H9 (cell line): ENCODE results near the gene SRBD1. TPM values are rescaled to one million over a fixed set of nuclear protein-coding genes. Genes with fewer than 3 reads are reported as not detected.

ENCODE experiments used
- DNase-seq: peaks from one replicate; pipeline ENCODE4 v3.0.0-alpha.2; 2017
- H2AFZ ChIP-seq: one replicate; pipeline ENCODE4 v1.6.1; 2013; ENCODE audit warnings: mild to moderate bottlenecking, low read length, control low read depth, moderate library complexity
- H2AK5ac ChIP-seq: 2 replicates; pipeline ENCODE4 v1.6.1; 2013; ENCODE audit warnings: low read length, control low read depth, mixed read lengths; ENCODE audit not compliant: insufficient read length
- H2BK120ac ChIP-seq: one replicate; pipeline ENCODE4 v1.6.1; 2013; ENCODE audit warnings: low read depth, mild to moderate bottlenecking, low read length, control low read depth, inconsistent platforms; ENCODE audit not compliant: poor library complexity, severe bottlenecking
- H2BK12ac ChIP-seq: 2 replicates; pipeline ENCODE4 v1.6.1; 2013; ENCODE audit warnings: low read length, control low read depth, mixed read lengths, low read depth; ENCODE audit not compliant: insufficient read length
- H2BK15ac ChIP-seq: 2 replicates; pipeline ENCODE4 v1.6.1; 2013; ENCODE audit warnings: low read depth, low read length, control low read depth
- H2BK20ac ChIP-seq: one replicate; pipeline ENCODE4 v1.6.1; 2013; ENCODE audit warnings: low read depth, mild to moderate bottlenecking, low read length, control low read depth, inconsistent platforms; ENCODE audit not compliant: poor library complexity, severe bottlenecking
- H2BK5ac ChIP-seq: 2 replicates; pipeline ENCODE4 v1.6.1; 2013; ENCODE audit warnings: low read length, control low read depth, mixed read lengths; ENCODE audit not compliant: insufficient read length
- H3K14ac ChIP-seq: 2 replicates; pipeline ENCODE4 v1.6.1; 2013; ENCODE audit warnings: low read length, control low read depth; ENCODE audit not compliant: insufficient read depth
- H3K18ac ChIP-seq: 2 replicates; pipeline ENCODE4 v1.6.1; 2013; ENCODE audit warnings: low read depth, mild to moderate bottlenecking, mixed read lengths, low read length, control low read depth; ENCODE audit not compliant: insufficient read length
- H3K23ac ChIP-seq: 2 replicates; pipeline ENCODE4 v1.6.1; 2013; ENCODE audit warnings: low read length, control low read depth, mixed read lengths, low read depth; ENCODE audit not compliant: insufficient read length
- H3K23me2 ChIP-seq: 2 replicates; pipeline ENCODE4 v1.6.1; 2013; ENCODE audit warnings: low read depth, mild to moderate bottlenecking, mixed read lengths, low read length, control low read depth; ENCODE audit not compliant: insufficient read length, poor library complexity, severe bottlenecking
- H3K27ac ChIP-seq: 2 replicates; pipeline ENCODE4 v1.5.1; 2013; ENCODE audit warnings: low read length, control low read depth, mixed read lengths, low read depth; ENCODE audit not compliant: insufficient read length
- H3K27me3 ChIP-seq: 2 replicates; pipeline ENCODE4 v1.6.1; 2013; ENCODE audit warnings: low read length, control low read depth, inconsistent platforms; ENCODE audit not compliant: insufficient read depth
- H3K4ac ChIP-seq: 2 replicates; pipeline ENCODE4 v1.6.1; 2013; ENCODE audit warnings: low read depth, mild to moderate bottlenecking, control low read depth, inconsistent platforms, low read length, moderate library complexity
- H3K4me1 ChIP-seq: 2 replicates; pipeline ENCODE4 v1.6.1; 2013; ENCODE audit warnings: low read length, control low read depth, inconsistent platforms; ENCODE audit not compliant: insufficient read depth
- H3K4me2 ChIP-seq: 2 replicates; pipeline ENCODE4 v1.6.1; 2013; ENCODE audit warnings: low read length, control low read depth, mixed read lengths; ENCODE audit not compliant: insufficient read length, insufficient read depth
- H3K56ac ChIP-seq: 2 replicates; pipeline ENCODE4 v1.6.1; 2013; ENCODE audit warnings: low read depth, mild to moderate bottlenecking, mixed read lengths, low read length, control low read depth; ENCODE audit not compliant: insufficient read length
- H3K79me1 ChIP-seq: 2 replicates; pipeline ENCODE4 v1.6.1; 2013; ENCODE audit warnings: low read depth, mild to moderate bottlenecking, moderate library complexity, low read length, control low read depth, inconsistent platforms; ENCODE audit not compliant: insufficient read depth, poor library complexity, severe bottlenecking
- H3K79me2 ChIP-seq: 2 replicates; pipeline ENCODE4 v1.6.1; 2013; ENCODE audit warnings: low read length, control low read depth, inconsistent platforms; ENCODE audit not compliant: insufficient read depth
- H3K9ac ChIP-seq: 2 replicates; pipeline ENCODE4 v1.6.1; 2013; ENCODE audit warnings: low read length, control low read depth, mixed read lengths; ENCODE audit not compliant: insufficient read length; ENCODE audit errors: extremely low read depth
- H3K9me3 ChIP-seq: one replicate; pipeline ENCODE4 v1.6.1; 2013; ENCODE audit warnings: low read depth, low read length, inconsistent platforms; ENCODE audit not compliant: control insufficient read depth
- H3T11ph ChIP-seq: one replicate; pipeline ENCODE4 v1.6.1; 2013; ENCODE audit warnings: mild to moderate bottlenecking, low read length, control low read depth, inconsistent platforms
- H4K20me1 ChIP-seq: one replicate; pipeline ENCODE4 v1.6.1; 2013; ENCODE audit not compliant: control insufficient read depth, insufficient read length, insufficient read depth
- H4K5ac ChIP-seq: 2 replicates; pipeline ENCODE4 v1.6.1; 2013; ENCODE audit warnings: low read depth, mild to moderate bottlenecking, mixed read lengths, low read length, control low read depth; ENCODE audit not compliant: insufficient read length
- H4K8ac ChIP-seq: replicated peaks from 2 replicates; pipeline ENCODE4 v1.6.1; 2013; ENCODE audit warnings: low read length, control low read depth, mixed read lengths, low read depth; ENCODE audit not compliant: insufficient read length
- H4K91ac ChIP-seq: 2 replicates; pipeline ENCODE4 v1.6.1; 2013; ENCODE audit warnings: low read depth, mild to moderate bottlenecking, moderate library complexity, mixed read lengths, low read length, control low read depth; ENCODE audit not compliant: insufficient read length
- H3K27ac Mint-ChIP-seq, 3 experiments: 2 replicates in 2 of 3; 3 replicates in 1 of 3; pipeline ENCODE4 v1.8.0; 2020 to 2021; ENCODE audit warnings: mixed read lengths in 3 of 3, mild to moderate bottlenecking in 1 of 3, moderate library complexity in 1 of 3
- H3K27me3 Mint-ChIP-seq: 2 replicates; pipeline ENCODE4 v1.8.0; 2021; ENCODE audit warnings: low read depth, mild to moderate bottlenecking, moderate library complexity, mixed read lengths
- H3K36me3 Mint-ChIP-seq, 3 experiments: 2 replicates in 2 of 3; 3 replicates in 1 of 3; pipeline ENCODE4 v1.8.0; 2020 to 2021; ENCODE audit warnings: low read depth in 3 of 3, mixed read lengths in 3 of 3; ENCODE audit not compliant: insufficient read depth in 1 of 3
- H3K4me1 Mint-ChIP-seq, 2 experiments: 2 replicates each; pipeline ENCODE4 v1.8.0; 2020; ENCODE audit warnings: mixed read lengths in 2 of 2
- H3K4me3 Mint-ChIP-seq, 2 experiments: 2 replicates in 1 of 2; 3 replicates in 1 of 2; pipeline ENCODE4 v1.8.0; 2020 to 2021; ENCODE audit warnings: mild to moderate bottlenecking in 2 of 2, mixed read lengths in 2 of 2, moderate library complexity in 1 of 2
- H3K9me3 Mint-ChIP-seq, 2 experiments: 2 replicates in 1 of 2; 3 replicates in 1 of 2; pipeline ENCODE4 v1.8.0; 2020; ENCODE audit warnings: mild to moderate bottlenecking in 2 of 2, mixed read lengths in 2 of 2, moderate library complexity in 1 of 2
- WGBS: extraction: QIAGEN DNeasy Blood & Tissue Kit; methylation state at CpG from one replicate; pipeline ENCODE4 v1.1.7; 2013; ENCODE audit warnings: missing lambda C conversion rate, low lambda C conversion rate, mixed read lengths; ENCODE audit not compliant: insufficient read length; ENCODE audit errors: extremely low coverage; 5-methylcytosine and 5-hydroxymethylcytosine counted together
- total RNA-seq: library from RNA; stranded (reverse); gene quantifications from 2 replicates; pipeline ENCODE4 v1.2.1, GENCODE V29; 2021
- TF ChIP-seq, protein P1 (sequence below): fragments of 200-600 bp; sonication (generic); conservative IDR thresholded peaks from 3 replicates; pipeline ENCODE4 v1.8.0; 2021; ENCODE audit warnings: antibody characterized with exemption, mild to moderate bottlenecking

SRBD1 gene
- total RNA-seq, 1 experiment from 2014 or later = 18.3 TPM

DNA sequence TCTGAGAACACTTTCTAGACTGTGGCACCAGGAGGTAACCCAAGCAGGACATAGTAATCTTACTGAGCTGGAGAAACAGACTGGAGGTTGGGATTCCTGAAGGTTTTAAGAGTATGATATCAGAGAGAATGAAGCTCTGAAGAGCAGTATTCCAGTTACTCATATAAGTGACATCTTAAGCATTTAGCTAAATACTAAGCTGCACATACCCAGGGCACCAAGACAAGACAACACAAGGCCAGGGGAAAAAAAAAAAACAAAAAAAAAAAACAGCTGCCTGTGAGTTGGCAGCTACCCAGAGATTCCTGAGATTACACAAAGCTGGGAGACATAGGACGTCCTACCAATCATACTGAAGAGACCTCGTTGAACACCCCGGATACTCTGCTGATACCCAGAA lies 175.8 kb downstream of the SRBD1 start:
- no peak overlapping the region for H3K18ac ChIP-seq
- no peak overlapping the region for H2BK20ac ChIP-seq
- no peak overlapping the region for H3K4ac ChIP-seq
- DNase-seq = no peak
- H3K9me3 Mint-ChIP-seq = peaks cover 18 to 24% of the 10 kb centered on the region in 2 experiments
- H3K56ac ChIP-seq = no peak overlapping the region
- H4K91ac ChIP-seq = no peak overlapping the region
- no peak overlapping the region for H3T11ph ChIP-seq
- H4K5ac ChIP-seq = no peak overlapping the region
- H3K27ac Mint-ChIP-seq = no peak overlapping the region
- H2BK15ac ChIP-seq = no peak overlapping the region
- no peak overlapping the region for H2BK5ac ChIP-seq
- no peaks in the 10 kb centered on the region for H3K9me3 ChIP-seq
- H3K4me2 ChIP-seq = no peak overlapping the region
- no peak overlapping the region for H3K27ac ChIP-seq
- no peak overlapping the region for H2AK5ac ChIP-seq
- peaks cover 18 to 35% (median 31%) of the 10 kb centered on the region in 3 experiments for H3K36me3 Mint-ChIP-seq
- H4K8ac ChIP-seq = no peak overlapping the region
- H3K23me2 ChIP-seq = no peaks in the 10 kb centered on the region
- no peaks in the 10 kb centered on the region for H3K79me1 ChIP-seq
- no peak overlapping the region for H3K14ac ChIP-seq
- TF ChIP-seq, protein P1, sequence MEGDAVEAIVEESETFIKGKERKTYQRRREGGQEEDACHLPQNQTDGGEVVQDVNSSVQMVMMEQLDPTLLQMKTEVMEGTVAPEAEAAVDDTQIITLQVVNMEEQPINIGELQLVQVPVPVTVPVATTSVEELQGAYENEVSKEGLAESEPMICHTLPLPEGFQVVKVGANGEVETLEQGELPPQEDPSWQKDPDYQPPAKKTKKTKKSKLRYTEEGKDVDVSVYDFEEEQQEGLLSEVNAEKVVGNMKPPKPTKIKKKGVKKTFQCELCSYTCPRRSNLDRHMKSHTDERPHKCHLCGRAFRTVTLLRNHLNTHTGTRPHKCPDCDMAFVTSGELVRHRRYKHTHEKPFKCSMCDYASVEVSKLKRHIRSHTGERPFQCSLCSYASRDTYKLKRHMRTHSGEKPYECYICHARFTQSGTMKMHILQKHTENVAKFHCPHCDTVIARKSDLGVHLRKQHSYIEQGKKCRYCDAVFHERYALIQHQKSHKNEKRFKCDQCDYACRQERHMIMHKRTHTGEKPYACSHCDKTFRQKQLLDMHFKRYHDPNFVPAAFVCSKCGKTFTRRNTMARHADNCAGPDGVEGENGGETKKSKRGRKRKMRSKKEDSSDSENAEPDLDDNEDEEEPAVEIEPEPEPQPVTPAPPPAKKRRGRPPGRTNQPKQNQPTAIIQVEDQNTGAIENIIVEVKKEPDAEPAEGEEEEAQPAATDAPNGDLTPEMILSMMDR = no peak
- no peak overlapping the region for H3K23ac ChIP-seq
- H3K4me3 Mint-ChIP-seq = no peak overlapping the region
- H3K27me3 ChIP-seq = no peaks in the 10 kb centered on the region
- no peak overlapping the region for H2BK12ac ChIP-seq
- H2BK120ac ChIP-seq = no peak overlapping the region
- H3K9ac ChIP-seq = no peak overlapping the region
- H3K4me1 ChIP-seq = no peaks in the 10 kb centered on the region
- peaks cover 12% of the 10 kb centered on the region in 2 experiments for H3K4me1 Mint-ChIP-seq
- H2AFZ ChIP-seq = no peak overlapping the region
- H3K27me3 Mint-ChIP-seq = no peaks in the 10 kb centered on the region
- no peaks in the 10 kb centered on the region for H4K20me1 ChIP-seq
- WGBS = no CpG with 5 or more reads among the region's 3 CpGs
- no peaks in the 10 kb centered on the region for H3K79me2 ChIP-seq
